Liver (tissue), 9 donors: ENCODE results near the gene NDST1. TPM values are rescaled to one million over a fixed set of nuclear protein-coding genes. Genes with fewer than 3 reads are reported as not detected.

ENCODE experiments used
- DNase-seq: peaks from one replicate; pipeline ENCODE4 v3.0.0-alpha.2; 2017; ENCODE audit warnings: low spot score
- H3K27ac ChIP-seq, 2 donors: one replicate each; pipeline ENCODE4 v1.7.0; 2013; ENCODE audit warnings: inconsistent platforms in 2 of 2, low read length in 2 of 2, control low read depth in 1 of 2, low read depth in 1 of 2, mild to moderate bottlenecking in 1 of 2
- H3K27me3 ChIP-seq, 4 donors: one replicate each; pipeline versions ENCODE4 v1.6.1 to v1.7.0; 2013; ENCODE audit warnings: low read length in 3 of 4, inconsistent platforms in 1 of 4, mild to moderate bottlenecking in 1 of 4, moderate library complexity in 1 of 4; ENCODE audit not compliant: control insufficient read depth in 4 of 4, insufficient read depth in 4 of 4
- H3K36me3 ChIP-seq, 4 donors: one replicate each; pipeline versions ENCODE4 v1.6.1 to v1.7.0; 2013; ENCODE audit warnings: low read length in 3 of 4, mild to moderate bottlenecking in 3 of 4, low read depth in 1 of 4, moderate library complexity in 1 of 4; ENCODE audit not compliant: control insufficient read depth in 4 of 4, insufficient read depth in 3 of 4
- H3K4me1 ChIP-seq, 4 donors: one replicate each; pipeline versions ENCODE4 v1.6.1 to v1.7.0; 2013; ENCODE audit warnings: low read length in 3 of 4, mild to moderate bottlenecking in 3 of 4, moderate library complexity in 1 of 4; ENCODE audit not compliant: control insufficient read depth in 4 of 4, insufficient read depth in 4 of 4
- H3K4me3 ChIP-seq, 3 donors: one replicate each; pipeline versions ENCODE4 v1.6.1 to v1.7.0; 2013; ENCODE audit warnings: low read length in 3 of 3, control low read depth in 1 of 3, low read depth in 1 of 3, mild to moderate bottlenecking in 1 of 3
- H3K9ac ChIP-seq, 2 donors: one replicate each; pipeline ENCODE4 v1.7.0; 2013; ENCODE audit warnings: low read length in 2 of 2, mild to moderate bottlenecking in 2 of 2, moderate library complexity in 2 of 2, control low read depth in 1 of 2, low read depth in 1 of 2
- H3K9me3 ChIP-seq, 4 donors: one replicate each; pipeline versions ENCODE4 v1.6.1 to v1.7.0; 2013; ENCODE audit warnings: low read length in 3 of 4; ENCODE audit not compliant: control insufficient read depth in 4 of 4
- ATF3 ChIP-seq: IDR thresholded peaks from 2 replicates; pipeline ENCODE4 v1.6.1; 2016; ENCODE audit warnings: antibody characterized with exemption
- CTCF ChIP-seq: fragments of 150-350 bp; IDR thresholded peaks from 2 replicates; pipeline ENCODE4 v1.5.1; 2017; ENCODE audit warnings: improper control_type of control experiment, low read depth, low read length; ENCODE audit not compliant: missing input control
- EGR1 ChIP-seq, 2 donors: IDR thresholded peaks; 2 replicates each; pipeline ENCODE4 v1.6.1; 2016 to 2018; ENCODE audit warnings: antibody characterized with exemption in 2 of 2, low read depth in 2 of 2
- FOXA2 ChIP-seq: IDR thresholded peaks from 2 replicates; pipeline ENCODE4 v1.6.1; 2016; ENCODE audit warnings: antibody characterized with exemption
- HNF4A ChIP-seq, 2 donors: conservative IDR thresholded peaks; 2 replicates each; pipeline ENCODE4 v1.6.1; 2016; ENCODE audit warnings: antibody characterized with exemption in 2 of 2, mild to moderate bottlenecking in 2 of 2
- JUND ChIP-seq, 2 donors: IDR thresholded peaks; 2 replicates each; pipeline ENCODE4 v1.6.1; 2016; ENCODE audit warnings: antibody characterized with exemption in 2 of 2
- MAX ChIP-seq: IDR thresholded peaks from 2 replicates; pipeline ENCODE4 v1.6.1; 2016; ENCODE audit warnings: antibody characterized with exemption
- NR2F2 ChIP-seq: IDR thresholded peaks from 2 replicates; pipeline ENCODE4 v1.6.1; 2016; ENCODE audit warnings: antibody characterized with exemption
- RAD21 ChIP-seq, 2 donors: IDR thresholded peaks; 2 replicates each; pipeline ENCODE4 v1.6.1; 2016; ENCODE audit warnings: antibody characterized with exemption in 2 of 2, mild to moderate bottlenecking in 2 of 2
- REST ChIP-seq: IDR thresholded peaks from 2 replicates; pipeline ENCODE4 v1.6.1; 2016; ENCODE audit warnings: antibody characterized with exemption, mild to moderate bottlenecking
- RXRA ChIP-seq, 2 donors: IDR thresholded peaks; 2 replicates each; pipeline ENCODE4 v1.6.1; 2017 to 2018; ENCODE audit warnings: antibody characterized with exemption in 2 of 2, mild to moderate bottlenecking in 1 of 2
- SP1 ChIP-seq: IDR thresholded peaks from 2 replicates; pipeline ENCODE4 v1.6.1; 2018; ENCODE audit warnings: antibody characterized with exemption, mild to moderate bottlenecking
- TAF1 ChIP-seq: conservative IDR thresholded peaks from 2 replicates; pipeline ENCODE4 v1.6.1; 2016; ENCODE audit warnings: antibody characterized with exemption, mild to moderate bottlenecking
- YY1 ChIP-seq: IDR thresholded peaks from 2 replicates; pipeline ENCODE4 v1.6.1; 2016; ENCODE audit warnings: antibody characterized with exemption, mild to moderate bottlenecking
- WGBS: extraction: QIAGEN DNeasy Blood & Tissue Kit; methylation state at CpG from one replicate; pipeline ENCODE4 v1.1.7; 2013; 5-methylcytosine and 5-hydroxymethylcytosine counted together
- polyA plus RNA-seq, 2 donors: library from polyadenylated mRNA; stranded (reverse) in 1 of 2; unstranded in 1 of 2; fragments of 200-250 nt in 1 of 2; fragments of >200 nt in 1 of 2; fragmentation: Nextera tagmentation in 1 of 2; extraction: Ambion mirVana in 1 of 2; gene quantifications; one replicate each; pipeline versions ENCODE4 v1.2.1 to v1.2.3, GENCODE V29; 2013 to 2015
- total RNA-seq, 2 donors: library from RNA; depleted of rRNA; stranded (reverse); fragments of >200 nt; gene quantifications; one replicate each; pipeline ENCODE4 v1.2.3, GENCODE V29; 2014
- donor health status: healthy.
- donor health status: healthy.
- donor health status: healthy.
- donor health status: healthy.
- donor health status: healthy.

The NDST1 gene
- total and polyA plus RNA-seq, 4 donors, result 10.3 to 103 (median 39.0) TPM

- H3K36me3 ChIP-seq, result no peaks in the 10 kb centered on the region
- H3K27ac ChIP-seq, result peak overlapping the region in 1 of 2 donors; percentile 72
- peak; percentile 91 for DNase-seq
- H3K27me3 ChIP-seq, result no peaks in the 10 kb centered on the region
- TF ChIP-seq RAD21 (IDR thresholded peaks at IDR 0.05) (peak; percentile 74 to 84), RXRA (IDR thresholded peaks at IDR 0.05) (peak in 1 of 2 donors; percentile 37), YY1 (peak; percentile 73), SP1 (no peak), MAX (no peak), CTCF (peak; percentile 85)
- no peak overlapping the region for H3K9ac ChIP-seq
- H3K9me3 ChIP-seq, result no peaks in the 10 kb centered on the region
- 12% methylated on average over 36 of the region's 36 CpGs for WGBS
- peak overlapping the region in 1 of 3 donors; percentile 15 for H3K4me3 ChIP-seq
- peaks cover 0 to 15% (median 10%) of the 10 kb centered on the region in 4 donors for H3K4me1 ChIP-seq
These were observed 49.0 kb upstream of the NDST1 start for GRCh38 chr5:150458802-150459557.

GRCh38 chr5:150460781-150461180 lies 47.1 kb upstream of the NDST1 start:
- Histone ChIP-seq H3K27me3 (no peaks in the 10 kb centered on the region), H3K4me3 (no peak overlapping the region), H3K9me3 (no peaks in the 10 kb centered on the region), H3K4me1 (peaks cover 9 to 32% (median 22%) of the 10 kb centered on the region in 4 donors), H3K9ac (no peak overlapping the region), H3K27ac (peak overlapping the region in 1 of 2 donors; percentile 7), H3K36me3 (no peaks in the 10 kb centered on the region)
- TF ChIP-seq YY1 (no peak), ATF3 (no peak), JUND (IDR thresholded peaks at IDR 0.05) (no peak), TAF1 (no peak), MAX (no peak), EGR1 (IDR thresholded peaks at IDR 0.05; ENCODE audit: low read depth in 2 of 2) (no peak), NR2F2 (no peak), REST (no peak), HNF4A (conservative IDR thresholded peaks at IDR 0.05) (no peak), FOXA2 (no peak), SP1 (no peak)
- 75% methylated on average over 2 of the region's 2 CpGs for WGBS
- no peak for DNase-seq
